Suppressor macrophage treated with lipopolysaccharide for 4 hours (primary cell): ENCODE data around the gene PDRG1.

Source experiments
- DNase-seq: peaks from one replicate; pipeline ENCODE4 v3.0.0-alpha.2; 2020

PDRG1 gene

GRCh38 chr20:31903627-31904386 is 48.0 kb downstream of the PDRG1 start:
- no peak for DNase-seq

GRCh38 chr20:31901615-31902014 is 50.2 kb downstream of the PDRG1 start:
- no peak for DNase-seq

- no peak for DNase-seq
Observed at GRCh38 chr20:31897541-31897940, 54.3 kb downstream of the PDRG1 start.

DNA sequence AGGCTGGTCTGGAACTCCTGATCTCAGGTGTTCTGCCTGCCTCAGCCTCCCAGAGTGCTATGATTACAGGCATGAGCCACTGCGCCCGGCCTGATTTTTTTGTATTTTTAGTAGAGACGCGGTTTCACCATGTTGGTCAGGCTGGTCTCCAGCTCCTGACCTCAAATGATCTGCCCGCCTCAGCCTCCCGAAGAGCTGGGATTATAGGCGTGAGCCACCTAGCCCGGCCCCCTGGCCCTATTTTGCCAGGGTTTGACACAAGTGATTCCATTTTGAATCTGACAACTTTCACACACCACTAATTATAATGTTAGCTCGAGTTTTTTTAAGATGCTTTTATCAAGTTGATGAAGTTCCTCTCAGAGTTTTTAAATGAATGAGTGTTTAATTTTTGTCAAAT is 55.8 kb downstream of the PDRG1 start:
- no peak for DNase-seq

DNA sequence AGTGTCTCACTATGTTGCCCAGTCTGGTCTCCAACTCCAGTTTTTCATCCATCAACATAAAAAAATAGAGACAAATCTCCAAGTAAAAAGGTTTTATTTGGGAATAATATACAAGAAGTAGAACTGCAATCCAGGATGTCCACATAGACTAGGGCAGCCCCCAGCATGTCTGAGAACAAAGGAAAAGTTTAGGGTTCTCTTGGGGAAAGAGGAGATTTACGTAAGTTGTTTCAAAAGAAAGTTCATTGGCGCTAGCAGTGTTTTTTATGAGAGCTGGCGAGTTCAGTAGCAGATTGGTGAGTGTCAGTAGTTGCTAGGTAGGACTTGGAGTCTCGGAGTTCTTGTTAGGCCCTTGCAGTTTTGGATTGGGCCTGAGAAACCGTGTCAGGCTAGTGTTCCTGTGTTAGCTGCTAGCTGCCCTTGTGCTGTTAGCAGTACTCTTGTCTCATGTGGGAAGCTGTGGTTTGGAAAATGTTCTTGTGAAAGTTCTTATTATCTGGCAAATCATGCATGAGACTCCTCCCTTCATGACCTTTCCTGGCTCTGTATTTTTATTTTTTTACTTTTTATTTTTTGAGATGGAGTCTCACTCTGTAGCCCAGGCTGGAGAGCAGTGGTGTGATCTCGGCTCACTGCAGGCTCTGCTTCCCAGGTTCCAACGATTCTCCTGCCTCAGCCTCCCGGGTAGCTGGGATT is 56.7 kb downstream of the PDRG1 start:
- DNase-seq, result peak; percentile 79
